K562 (cell line): ENCODE measurements around the gene DNAJC2. TPM values are rescaled to one million over a fixed set of nuclear protein-coding genes. Genes with fewer than 3 reads are reported as not detected.

Experiments used
- CXXC5 ChIP-seq: fragments of 250-450 bp; sonication (Bioruptor Pico); IDR thresholded peaks from 2 replicates; pipeline ENCODE4 v1.8.0; 2022; ENCODE audit warnings: inconsistent platforms, mild to moderate bottlenecking, moderate library complexity
- NRF1 ChIP-seq, 2 experiments: fragments of 450-650 bp; IDR thresholded peaks in 1 of 2; conservative IDR thresholded peaks in 1 of 2; 2 replicates each; pipeline ENCODE4 v1.6.1; 2014; ENCODE audit warnings: mild to moderate bottlenecking in 2 of 2
- RFX1 ChIP-seq: fragments of 450-650 bp; IDR thresholded peaks from 2 replicates; pipeline ENCODE4 v1.6.1; 2016; ENCODE audit warnings: mild to moderate bottlenecking, moderate library complexity
- polyA plus RNA-seq, 8 experiments: library from polyadenylated mRNA; depleted of rRNA in 4 of 8; stranded (reverse) in 5 of 8; unstranded in 3 of 8; fragments of >200 nt; fragmentation: Nextera tagmentation in 2 of 8; fragmentation: Illumina TruSeq in 1 of 8; extraction: Ambion mirVana in 2 of 8; extraction: Trizol in 1 of 8; gene quantifications; 2 replicates each; pipeline versions ENCODE4 v1.2.1 to v1.2.3, GENCODE V29; 2011 to 2014; ENCODE audit warnings: inconsistent platforms in 1 of 8, missing spikeins in 1 of 8
- total RNA-seq, 7 experiments: library from RNA; depleted of rRNA in 6 of 7; stranded (reverse); fragments of >200 nt in 6 of 7; fragmentation: Illumina TruSeq in 2 of 7; extraction: Trizol in 2 of 7; gene quantifications; 2 replicates each; pipeline versions ENCODE4 v1.2.1 to v1.2.3, GENCODE V29; 2011 to 2021; ENCODE audit warnings: low replicate concordance in 1 of 7
- TF ChIP-seq, protein P1 (sequence below): fragments of 450-650 bp; IDR thresholded peaks from 2 replicates; pipeline ENCODE4 v1.6.1; 2016; ENCODE audit warnings: mild to moderate bottlenecking, moderate library complexity
- TF ChIP-seq, protein P2 (sequence below): fragments of 450-650 bp; IDR thresholded peaks from 2 replicates; pipeline ENCODE4 v1.6.1; 2018; ENCODE audit not compliant: partially characterized antibody

The DNAJC2 gene
- total and polyA plus RNA-seq, 9 of the 15 experiments (the other 6 are each of a cell fraction or from before 2014, with no cell fraction given) = 40.2 to 157 (median 92.1) TPM

DNA sequence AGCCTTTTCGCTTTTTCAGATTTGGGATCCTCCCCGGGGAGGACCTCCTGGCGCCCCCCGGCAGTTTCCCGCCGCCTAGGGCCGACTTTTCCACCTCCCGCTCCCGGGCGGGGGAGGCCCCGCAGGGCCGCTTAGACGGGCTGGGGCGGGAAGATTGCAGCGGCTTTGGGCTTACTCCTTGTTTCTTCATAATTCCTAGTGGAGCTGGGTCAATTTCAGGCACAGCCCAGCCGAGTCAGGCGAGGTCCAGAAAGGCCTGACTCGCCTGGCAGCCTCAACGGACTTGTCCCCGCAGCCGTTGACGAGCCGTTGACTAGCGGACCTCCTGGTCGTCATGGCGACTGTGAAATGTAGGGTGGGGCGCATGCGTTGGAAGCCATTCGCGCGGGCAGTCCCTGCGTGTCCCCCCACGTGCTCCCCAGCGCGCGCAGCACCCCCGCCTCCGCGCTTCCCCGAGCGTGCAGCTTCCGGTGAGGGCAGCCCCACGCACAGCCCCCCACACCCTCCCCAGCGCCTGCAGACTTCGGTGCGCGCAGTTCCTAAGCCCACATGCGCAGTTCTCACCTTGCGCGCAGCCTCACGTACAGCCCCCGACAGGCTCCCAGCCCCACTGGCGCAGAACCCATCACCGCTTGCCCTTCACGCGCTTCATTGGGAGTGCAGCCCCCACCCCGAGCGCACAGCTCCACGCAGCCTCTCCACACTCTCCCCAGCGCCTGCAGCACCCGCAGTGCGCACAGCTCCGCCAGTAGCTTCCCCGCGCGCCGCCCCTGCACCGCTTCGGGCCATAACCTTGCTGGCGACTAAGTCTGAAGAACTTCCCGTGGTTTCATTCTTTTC is 64.4 kb downstream of the DNAJC2 start (continued):
- TF ChIP-seq, protein P1, sequence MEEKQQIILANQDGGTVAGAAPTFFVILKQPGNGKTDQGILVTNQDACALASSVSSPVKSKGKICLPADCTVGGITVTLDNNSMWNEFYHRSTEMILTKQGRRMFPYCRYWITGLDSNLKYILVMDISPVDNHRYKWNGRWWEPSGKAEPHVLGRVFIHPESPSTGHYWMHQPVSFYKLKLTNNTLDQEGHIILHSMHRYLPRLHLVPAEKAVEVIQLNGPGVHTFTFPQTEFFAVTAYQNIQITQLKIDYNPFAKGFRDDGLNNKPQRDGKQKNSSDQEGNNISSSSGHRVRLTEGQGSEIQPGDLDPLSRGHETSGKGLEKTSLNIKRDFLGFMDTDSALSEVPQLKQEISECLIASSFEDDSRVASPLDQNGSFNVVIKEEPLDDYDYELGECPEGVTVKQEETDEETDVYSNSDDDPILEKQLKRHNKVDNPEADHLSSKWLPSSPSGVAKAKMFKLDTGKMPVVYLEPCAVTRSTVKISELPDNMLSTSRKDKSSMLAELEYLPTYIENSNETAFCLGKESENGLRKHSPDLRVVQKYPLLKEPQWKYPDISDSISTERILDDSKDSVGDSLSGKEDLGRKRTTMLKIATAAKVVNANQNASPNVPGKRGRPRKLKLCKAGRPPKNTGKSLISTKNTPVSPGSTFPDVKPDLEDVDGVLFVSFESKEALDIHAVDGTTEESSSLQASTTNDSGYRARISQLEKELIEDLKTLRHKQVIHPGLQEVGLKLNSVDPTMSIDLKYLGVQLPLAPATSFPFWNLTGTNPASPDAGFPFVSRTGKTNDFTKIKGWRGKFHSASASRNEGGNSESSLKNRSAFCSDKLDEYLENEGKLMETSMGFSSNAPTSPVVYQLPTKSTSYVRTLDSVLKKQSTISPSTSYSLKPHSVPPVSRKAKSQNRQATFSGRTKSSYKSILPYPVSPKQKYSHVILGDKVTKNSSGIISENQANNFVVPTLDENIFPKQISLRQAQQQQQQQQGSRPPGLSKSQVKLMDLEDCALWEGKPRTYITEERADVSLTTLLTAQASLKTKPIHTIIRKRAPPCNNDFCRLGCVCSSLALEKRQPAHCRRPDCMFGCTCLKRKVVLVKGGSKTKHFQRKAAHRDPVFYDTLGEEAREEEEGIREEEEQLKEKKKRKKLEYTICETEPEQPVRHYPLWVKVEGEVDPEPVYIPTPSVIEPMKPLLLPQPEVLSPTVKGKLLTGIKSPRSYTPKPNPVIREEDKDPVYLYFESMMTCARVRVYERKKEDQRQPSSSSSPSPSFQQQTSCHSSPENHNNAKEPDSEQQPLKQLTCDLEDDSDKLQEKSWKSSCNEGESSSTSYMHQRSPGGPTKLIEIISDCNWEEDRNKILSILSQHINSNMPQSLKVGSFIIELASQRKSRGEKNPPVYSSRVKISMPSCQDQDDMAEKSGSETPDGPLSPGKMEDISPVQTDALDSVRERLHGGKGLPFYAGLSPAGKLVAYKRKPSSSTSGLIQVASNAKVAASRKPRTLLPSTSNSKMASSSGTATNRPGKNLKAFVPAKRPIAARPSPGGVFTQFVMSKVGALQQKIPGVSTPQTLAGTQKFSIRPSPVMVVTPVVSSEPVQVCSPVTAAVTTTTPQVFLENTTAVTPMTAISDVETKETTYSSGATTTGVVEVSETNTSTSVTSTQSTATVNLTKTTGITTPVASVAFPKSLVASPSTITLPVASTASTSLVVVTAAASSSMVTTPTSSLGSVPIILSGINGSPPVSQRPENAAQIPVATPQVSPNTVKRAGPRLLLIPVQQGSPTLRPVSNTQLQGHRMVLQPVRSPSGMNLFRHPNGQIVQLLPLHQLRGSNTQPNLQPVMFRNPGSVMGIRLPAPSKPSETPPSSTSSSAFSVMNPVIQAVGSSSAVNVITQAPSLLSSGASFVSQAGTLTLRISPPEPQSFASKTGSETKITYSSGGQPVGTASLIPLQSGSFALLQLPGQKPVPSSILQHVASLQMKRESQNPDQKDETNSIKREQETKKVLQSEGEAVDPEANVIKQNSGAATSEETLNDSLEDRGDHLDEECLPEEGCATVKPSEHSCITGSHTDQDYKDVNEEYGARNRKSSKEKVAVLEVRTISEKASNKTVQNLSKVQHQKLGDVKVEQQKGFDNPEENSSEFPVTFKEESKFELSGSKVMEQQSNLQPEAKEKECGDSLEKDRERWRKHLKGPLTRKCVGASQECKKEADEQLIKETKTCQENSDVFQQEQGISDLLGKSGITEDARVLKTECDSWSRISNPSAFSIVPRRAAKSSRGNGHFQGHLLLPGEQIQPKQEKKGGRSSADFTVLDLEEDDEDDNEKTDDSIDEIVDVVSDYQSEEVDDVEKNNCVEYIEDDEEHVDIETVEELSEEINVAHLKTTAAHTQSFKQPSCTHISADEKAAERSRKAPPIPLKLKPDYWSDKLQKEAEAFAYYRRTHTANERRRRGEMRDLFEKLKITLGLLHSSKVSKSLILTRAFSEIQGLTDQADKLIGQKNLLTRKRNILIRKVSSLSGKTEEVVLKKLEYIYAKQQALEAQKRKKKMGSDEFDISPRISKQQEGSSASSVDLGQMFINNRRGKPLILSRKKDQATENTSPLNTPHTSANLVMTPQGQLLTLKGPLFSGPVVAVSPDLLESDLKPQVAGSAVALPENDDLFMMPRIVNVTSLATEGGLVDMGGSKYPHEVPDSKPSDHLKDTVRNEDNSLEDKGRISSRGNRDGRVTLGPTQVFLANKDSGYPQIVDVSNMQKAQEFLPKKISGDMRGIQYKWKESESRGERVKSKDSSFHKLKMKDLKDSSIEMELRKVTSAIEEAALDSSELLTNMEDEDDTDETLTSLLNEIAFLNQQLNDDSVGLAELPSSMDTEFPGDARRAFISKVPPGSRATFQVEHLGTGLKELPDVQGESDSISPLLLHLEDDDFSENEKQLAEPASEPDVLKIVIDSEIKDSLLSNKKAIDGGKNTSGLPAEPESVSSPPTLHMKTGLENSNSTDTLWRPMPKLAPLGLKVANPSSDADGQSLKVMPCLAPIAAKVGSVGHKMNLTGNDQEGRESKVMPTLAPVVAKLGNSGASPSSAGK = peak; percentile 46; the same call in 1 of the 2 replicates
- TF ChIP-seq, protein P2, sequence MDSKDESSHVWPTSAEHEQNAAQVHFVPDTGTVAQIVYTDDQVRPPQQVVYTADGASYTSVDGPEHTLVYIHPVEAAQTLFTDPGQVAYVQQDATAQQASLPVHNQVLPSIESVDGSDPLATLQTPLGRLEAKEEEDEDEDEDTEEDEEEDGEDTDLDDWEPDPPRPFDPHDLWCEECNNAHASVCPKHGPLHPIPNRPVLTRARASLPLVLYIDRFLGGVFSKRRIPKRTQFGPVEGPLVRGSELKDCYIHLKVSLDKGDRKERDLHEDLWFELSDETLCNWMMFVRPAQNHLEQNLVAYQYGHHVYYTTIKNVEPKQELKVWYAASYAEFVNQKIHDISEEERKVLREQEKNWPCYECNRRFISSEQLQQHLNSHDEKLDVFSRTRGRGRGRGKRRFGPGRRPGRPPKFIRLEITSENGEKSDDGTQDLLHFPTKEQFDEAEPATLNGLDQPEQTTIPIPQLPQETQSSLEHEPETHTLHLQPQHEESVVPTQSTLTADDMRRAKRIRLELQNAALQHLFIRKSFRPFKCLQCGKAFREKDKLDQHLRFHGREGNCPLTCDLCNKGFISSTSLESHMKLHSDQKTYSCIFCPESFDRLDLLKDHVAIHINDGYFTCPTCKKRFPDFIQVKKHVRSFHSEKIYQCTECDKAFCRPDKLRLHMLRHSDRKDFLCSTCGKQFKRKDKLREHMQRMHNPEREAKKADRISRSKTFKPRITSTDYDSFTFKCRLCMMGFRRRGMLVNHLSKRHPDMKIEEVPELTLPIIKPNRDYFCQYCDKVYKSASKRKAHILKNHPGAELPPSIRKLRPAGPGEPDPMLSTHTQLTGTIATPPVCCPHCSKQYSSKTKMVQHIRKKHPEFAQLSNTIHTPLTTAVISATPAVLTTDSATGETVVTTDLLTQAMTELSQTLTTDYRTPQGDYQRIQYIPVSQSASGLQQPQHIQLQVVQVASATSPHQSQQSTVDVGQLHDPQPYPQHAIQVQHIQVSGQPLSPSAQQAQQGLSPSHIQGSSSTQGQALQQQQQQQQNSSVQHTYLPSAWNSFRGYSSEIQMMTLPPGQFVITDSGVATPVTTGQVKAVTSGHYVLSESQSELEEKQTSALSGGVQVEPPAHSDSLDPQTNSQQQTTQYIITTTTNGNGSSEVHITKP = peak; percentile 80
- TF ChIP-seq CXXC5 (CRISPR knock-in tag) = peak; percentile 36; the same call in 1 of the 2 replicates
- TF ChIP-seq RFX1 = peak; percentile 83
- peak; percentile 62 to 68 for TF ChIP-seq NRF1 (conservative IDR thresholded peaks at IDR 0.05 in 1 of 2, IDR thresholded peaks at IDR 0.05 in 1 of 2)
